NCI-H187 (cell line): Measurements from ENCODE around the gene HS3ST3A1.

ENCODE experiments used
- DNase-seq, 2 experiments: peaks; one replicate each; lab custom pipeline; 2025; lab: John Stamatoyannopoulos, UW

The HS3ST3A1 gene

DNA sequence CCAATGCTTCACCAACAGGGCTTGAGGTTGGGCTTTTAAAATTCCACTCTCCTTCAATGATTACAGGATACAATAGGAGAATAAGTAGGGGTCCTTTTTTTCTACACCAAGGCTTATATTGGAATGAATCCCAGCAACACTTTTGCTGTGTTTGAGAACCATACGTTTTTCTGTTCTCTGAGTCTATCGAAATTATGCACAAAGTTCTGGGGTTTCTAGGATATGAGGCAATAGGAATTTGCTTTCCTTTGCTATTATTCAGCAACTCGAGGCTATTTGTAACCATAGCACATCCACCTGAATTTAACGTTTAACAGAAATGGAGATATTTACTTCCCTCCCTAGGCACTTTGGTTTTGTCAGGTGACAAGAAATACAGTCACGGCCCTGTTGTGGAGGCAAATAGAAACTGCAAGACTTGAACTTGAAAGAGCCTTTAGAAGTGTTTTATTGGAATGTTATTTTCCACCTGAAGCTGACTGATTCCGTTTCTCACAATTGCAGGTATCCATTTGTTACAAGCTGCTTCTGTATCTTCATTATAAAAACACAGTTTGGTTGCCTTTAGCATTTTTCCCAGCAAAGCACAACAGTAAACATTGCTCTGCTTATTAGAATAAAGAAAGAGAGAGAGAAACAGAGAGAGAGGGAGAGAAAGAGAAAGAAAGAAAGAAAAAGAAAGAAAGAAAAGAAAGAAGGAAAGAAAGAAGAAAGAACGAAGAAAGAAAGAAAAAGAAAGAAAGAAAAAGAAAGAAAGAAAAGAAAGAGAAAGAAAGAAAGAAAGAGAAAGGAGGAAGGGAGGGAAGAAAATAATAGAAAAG lies 109.6 kb downstream of the HS3ST3A1 start:
- no peak for DNase-seq

DNA sequence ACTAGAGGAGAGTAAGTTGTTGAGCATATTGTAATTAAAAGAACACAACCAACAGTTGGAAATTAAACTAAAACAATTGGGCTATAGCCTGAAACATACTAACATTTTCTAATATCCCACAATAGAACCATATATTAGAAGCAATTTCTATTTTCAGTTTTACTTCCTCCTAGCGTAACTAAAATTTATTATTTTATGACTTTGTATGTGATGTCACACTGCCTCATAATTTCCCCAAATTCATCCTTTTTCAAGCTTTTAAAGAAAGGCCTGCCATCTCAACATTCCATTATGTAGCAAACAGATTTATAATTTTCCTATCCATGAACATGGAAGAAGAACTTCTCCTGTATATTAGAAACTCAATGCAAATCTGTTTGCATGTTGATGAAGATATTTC lies 110.2 kb downstream of the HS3ST3A1 start:
- DNase-seq, result no peak

DNA sequence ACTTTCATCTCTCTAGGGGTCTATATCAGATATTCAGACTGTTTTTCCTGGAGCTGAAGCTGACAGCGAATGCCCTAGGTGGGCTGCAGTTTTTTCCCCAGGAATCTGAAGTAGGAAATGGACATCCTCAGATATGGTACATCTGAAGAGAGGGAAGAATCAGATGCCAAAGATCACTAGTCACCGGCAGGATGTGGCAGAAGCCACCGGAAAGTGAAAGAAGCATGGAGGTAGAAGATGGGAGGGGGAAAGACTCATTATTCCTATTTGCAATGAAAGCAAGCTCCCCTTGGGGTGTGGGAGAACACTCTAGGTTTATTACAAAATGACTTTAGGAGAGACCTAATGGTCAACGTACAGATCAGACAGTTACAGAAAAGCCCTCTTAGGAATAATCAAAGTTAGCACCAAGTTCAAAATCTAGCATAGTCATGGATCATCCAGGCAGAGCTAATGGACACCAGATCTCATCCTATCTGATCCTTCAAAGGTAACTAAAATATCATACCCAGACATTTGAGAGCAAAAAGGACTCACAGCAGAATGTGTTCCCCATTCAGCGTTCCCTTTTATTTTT lies 110.7 kb downstream of the HS3ST3A1 start:
- DNase-seq, result no peak

DNA sequence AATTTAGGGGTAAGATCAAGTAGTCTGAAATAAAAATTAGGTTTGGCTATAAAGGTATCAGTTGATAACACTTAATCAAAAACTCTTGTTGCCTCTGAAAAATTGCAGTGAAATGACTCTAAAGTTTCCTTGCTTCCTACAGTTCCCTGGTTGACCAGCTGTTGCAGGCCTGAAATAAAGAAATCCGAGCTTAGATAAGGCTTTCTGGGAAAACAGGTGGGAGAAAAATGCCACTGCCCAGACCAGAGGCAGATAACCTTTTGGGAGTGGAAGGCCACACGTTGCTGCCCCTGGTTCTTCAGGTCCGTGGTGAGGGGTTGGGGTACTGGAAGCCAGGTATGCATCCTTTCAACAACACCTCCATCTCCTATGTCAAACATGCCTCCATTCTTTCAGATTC lies 111.3 kb downstream of the HS3ST3A1 start:
- no peak for DNase-seq

DNA sequence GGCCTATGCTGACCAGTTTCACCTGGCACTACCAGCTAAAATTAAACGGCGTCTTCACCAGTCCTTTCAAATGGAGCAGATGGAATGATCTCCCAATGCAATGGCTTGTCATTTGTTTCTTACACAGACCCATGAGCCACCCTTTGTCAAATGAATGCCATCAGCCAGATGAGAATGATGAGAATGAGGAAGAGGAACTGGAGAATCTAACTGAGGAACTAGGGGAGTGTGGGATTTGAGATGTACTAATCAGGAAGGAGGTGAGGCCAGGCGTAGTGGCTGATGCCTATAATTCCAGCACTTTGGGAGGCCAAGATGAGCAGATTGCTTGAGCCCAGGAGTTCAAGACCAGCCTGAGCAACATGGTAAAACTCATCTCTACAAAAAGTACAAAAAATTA lies 116.4 kb downstream of the HS3ST3A1 start:
- DNase-seq, result no peak

- DNase-seq, result no peak
Measured at GRCh38 chr17:13484020-13484419, 117.7 kb downstream of the HS3ST3A1 start.

- no peak for DNase-seq
Measured at GRCh38 chr17:13480877-13481276, 120.9 kb downstream of the HS3ST3A1 start.

GRCh38 chr17:13478326-13478830 lies 123.4 kb downstream of the HS3ST3A1 start:
- DNase-seq, result no peak

DNA sequence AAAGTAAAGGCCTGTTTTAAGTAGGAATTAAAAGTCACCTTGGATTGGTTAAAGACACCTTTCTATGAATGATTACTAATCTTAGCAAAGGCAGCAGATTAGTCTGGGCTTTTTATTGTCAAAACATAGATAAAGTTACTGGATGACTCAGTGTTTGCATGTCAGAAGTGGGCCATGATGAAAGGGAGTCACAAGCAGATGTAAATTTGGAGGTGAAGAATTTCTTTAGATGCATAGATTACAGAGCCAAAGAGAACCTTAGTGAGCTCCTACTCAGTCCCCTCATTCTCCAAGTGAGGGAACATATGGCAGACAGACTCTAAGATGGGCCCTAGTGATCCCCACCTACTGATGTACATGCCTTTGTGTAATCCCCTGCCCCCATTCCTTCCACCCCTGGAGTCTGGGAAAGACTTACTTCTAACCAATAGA lies 124.5 kb downstream of the HS3ST3A1 start:
- DNase-seq, result no peak

- no peak for DNase-seq
Measured at GRCh38 chr17:13476720-13477119, 125.0 kb downstream of the HS3ST3A1 start.

DNA sequence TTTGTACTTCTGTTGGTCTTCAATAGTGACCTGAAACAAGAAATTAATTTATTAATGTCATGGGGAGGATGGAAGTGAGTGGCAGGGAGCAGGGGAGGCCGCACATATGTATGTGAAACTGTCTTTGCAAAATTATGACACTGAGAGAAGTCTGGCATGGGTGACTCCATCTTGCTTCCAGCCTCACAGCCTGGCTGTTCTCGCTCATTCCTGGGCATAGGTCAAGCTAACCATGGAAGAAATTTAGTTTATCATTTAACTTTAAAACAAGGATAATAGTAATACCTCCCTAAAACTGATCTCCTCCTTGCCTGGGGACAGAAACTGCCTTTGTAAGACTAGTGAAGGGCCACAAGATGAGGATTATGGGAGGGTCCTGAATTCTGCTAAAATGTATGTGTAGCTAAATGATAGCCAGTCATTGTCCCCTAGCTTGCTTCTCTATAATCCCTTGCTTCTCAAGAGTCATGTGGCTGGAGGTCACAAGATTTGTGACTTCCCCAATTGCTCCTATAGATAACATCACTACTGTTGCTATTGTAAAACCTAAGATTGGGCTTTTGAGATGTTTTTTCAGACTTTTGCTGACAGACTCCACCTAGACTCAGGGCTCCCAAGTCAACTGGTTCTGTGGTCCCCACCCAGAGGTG lies 126.0 kb downstream of the HS3ST3A1 start:
- DNase-seq, result no peak

- no peak for DNase-seq
Measured at GRCh38 chr17:13474073-13474800, 127.5 kb downstream of the HS3ST3A1 start.

DNA sequence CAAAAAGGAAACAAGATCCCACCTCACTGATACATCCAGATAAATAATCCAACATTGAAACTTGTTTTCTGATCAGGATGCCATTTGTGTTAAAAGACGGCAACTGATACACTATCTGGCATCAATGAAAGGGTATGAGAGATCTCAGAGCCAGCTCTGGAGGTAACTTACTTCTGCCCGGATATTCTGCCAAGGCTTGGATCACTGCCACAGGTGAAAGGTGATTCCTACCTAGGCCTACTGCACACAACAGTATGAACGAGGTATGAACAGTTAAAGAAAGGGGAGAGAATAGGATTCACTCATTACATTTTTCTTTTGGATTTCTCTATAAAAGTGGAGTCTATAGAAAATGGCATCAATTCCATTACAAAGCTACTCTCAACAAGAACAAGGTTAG lies 136.1 kb downstream of the HS3ST3A1 start:
- no peak for DNase-seq

DNA sequence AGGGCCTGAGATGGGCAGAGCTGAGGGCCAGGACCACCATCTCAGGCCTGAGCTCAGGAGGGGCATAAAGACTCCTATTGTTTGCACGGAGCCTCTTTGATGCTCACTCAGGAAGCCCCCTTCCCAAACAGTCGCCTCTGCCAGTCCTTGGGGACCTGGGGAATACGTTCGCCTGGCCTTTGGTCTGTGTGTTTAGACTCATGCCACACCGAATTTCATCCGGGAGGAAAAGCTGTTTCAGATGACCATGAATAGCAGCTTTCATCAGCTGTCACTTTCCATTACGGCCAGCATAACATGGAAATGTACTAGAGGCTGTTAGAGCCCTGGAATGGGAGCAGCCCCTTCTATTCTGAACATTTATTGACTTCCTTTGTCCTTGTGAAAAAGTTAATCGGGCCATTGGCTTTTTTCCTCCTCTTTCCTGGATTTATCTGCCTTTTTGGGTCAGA lies 139.0 kb downstream of the HS3ST3A1 start:
- no peak for DNase-seq

DNA sequence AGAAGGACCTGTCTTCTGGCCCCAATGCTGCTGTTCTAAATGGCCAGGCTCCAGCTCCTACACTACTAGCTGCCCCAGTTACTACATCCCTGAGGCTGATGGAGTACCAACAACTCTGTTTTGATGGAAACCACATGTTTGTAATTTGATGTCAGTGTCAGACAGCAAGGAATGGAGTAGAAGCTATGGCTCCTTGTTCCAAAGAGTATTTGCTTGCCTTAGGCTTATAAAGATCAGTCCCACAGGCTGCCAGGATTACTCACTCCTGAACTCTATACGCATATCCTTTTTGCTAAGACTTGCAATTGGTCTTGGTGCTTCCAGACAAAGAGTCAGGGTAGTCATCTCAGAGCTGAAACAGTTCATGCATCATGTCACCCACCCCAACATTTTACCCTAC lies 139.6 kb downstream of the HS3ST3A1 start:
- DNase-seq, result no peak

GRCh38 chr17:13460261-13461000 lies 141.3 kb downstream of the HS3ST3A1 start:
- no peak for DNase-seq

GRCh38 chr17:13457783-13458182 lies 143.9 kb downstream of the HS3ST3A1 start:
- DNase-seq, result no peak
